DMS 273 treated with DMSO at 0.1 percent for 48 hours (cell line): ENCODE results near the gene TMEM135.
A peak's percentile ranks its signal among the peaks of the same experiment; 100 is the strongest.
"Not testable (repeated sequence)": the region's sequence is repeated elsewhere in the genome, so short reads cannot be mapped to it uniquely, and the experiment has no call there.

ENCODE experiments used
- DNase-seq: peaks from one replicate; lab custom pipeline; 2025; lab: John Stamatoyannopoulos, UW

TMEM135 gene

DNA sequence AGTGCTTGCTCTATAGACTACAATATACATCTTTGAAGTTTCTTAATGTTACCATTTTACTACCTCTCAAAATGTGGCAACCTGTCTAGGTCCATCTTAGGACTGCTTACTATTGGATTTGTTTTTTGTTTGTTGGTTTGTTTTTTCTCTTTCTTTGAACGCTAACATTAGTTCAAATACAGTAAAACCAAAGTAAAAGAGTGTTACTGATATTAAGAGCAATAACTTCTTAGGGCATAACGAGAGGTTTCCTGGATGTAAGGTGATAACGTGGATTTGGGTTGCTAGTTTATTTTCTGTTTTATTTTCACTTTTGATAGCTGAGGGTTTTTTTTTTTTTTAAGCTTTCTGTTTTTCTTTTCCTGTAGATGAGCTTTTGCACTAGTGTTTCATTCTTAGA, 43.6 kb downstream of the TMEM135 start:
- no peak for DNase-seq

DNA sequence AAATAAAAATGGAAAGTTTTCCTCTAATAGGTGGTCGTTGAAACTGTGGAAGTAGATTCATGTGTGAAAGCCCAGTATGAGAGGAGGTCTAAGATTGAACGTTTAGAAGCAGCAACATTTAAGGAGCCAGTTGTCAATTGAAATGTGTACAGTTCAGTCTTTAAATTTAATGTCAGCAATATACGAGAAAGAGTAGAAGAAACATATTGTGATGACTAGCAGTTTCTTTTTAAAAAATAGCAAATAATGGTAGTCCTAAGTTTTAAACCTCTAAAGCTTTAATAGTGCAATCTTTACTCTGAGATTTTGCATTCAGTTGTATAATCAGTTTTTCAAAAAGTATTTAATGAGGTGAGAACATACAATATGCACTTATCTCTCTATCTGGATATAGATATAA, 44.9 kb downstream of the TMEM135 start:
- no peak for DNase-seq

DNA sequence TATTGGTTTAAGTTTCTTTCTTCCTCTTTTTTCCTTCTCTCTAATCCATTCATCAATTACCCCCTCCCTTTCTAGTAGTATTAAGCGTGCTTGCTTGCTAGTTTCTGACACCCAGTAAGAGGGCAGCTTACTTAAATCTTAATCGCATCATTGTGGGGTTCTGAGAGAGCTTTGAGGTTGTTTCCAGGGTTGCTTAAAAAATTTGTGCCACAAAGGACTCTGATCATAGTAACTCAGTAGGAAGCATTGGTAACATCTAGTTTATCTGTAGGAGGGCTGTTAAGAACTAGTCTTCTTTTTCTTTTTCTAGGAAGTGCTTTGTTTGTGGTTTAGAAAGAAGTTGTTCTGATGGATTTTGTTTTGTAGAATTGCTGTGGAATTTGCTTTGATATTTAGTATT, 45.3 kb downstream of the TMEM135 start:
- no peak for DNase-seq

- DNase-seq, result no peak
Measured at GRCh38 chr11:87092159-87092558, 54.4 kb downstream of the TMEM135 start.

DNA sequence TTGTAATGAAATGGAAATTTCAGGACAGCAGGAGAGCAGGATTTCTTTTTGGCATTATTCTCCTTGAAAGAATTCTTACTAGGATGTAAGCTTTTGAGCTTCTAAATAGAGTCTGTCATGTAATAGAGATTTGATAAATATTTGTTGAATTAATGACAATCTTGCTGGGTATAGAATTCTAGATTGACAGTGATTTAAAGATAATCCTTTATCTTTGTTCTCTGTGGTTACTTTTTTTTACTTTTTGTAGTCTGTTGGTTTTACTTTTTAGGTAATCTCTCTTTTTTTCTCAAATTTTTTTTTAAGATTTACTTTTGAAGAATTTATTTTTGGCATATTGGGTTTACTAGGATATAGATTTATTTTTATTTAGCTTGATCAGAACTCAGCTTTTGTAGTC, 54.8 kb downstream of the TMEM135 start:
- DNase-seq, result no peak

GRCh38 chr11:87097582-87097981, 59.8 kb downstream of the TMEM135 start:
- no peak for DNase-seq

- DNase-seq, result no peak
Measured at GRCh38 chr11:87101956-87102580, 64.3 kb downstream of the TMEM135 start.

DNA sequence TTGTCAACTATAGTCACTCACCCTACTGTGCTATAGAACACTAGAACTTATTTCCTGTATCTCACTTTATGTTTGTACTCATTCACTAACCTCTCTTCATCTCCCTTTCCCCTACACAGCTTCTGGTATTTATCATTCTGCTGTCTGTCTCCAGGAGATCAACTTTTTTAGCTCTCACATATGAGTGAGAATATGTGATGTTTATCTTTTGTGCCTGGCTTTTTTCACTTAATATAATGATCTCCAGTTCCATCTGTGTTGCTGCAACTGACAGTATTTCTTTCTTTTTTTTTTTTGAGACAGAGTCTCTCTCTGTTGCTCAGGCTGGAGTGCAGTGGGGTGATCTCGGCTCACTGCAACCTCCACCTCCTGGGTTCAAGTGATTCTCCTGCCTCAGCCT, 68.1 kb downstream of the TMEM135 start:
- not testable (repeated sequence) for DNase-seq

DNA sequence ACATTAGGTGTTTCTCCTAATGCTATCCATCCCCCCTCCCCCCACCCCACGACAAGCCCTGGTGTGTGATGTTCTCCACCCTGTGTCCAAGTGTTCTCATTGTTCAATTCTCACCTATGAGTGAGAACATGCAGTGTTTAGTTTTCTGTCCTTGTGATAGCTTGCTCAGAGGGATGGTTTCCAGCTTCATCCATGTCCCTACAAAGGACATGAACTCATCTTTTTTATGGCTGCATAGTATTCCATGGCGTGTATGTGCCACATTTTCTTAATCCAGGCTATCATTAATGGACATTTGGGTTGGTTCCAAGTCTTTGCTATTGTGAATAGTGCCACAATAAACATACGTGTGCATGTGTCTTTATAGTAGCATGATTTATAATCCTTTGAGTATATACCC, 69.6 kb downstream of the TMEM135 start:
- DNase-seq, result not testable (repeated sequence)

DNA sequence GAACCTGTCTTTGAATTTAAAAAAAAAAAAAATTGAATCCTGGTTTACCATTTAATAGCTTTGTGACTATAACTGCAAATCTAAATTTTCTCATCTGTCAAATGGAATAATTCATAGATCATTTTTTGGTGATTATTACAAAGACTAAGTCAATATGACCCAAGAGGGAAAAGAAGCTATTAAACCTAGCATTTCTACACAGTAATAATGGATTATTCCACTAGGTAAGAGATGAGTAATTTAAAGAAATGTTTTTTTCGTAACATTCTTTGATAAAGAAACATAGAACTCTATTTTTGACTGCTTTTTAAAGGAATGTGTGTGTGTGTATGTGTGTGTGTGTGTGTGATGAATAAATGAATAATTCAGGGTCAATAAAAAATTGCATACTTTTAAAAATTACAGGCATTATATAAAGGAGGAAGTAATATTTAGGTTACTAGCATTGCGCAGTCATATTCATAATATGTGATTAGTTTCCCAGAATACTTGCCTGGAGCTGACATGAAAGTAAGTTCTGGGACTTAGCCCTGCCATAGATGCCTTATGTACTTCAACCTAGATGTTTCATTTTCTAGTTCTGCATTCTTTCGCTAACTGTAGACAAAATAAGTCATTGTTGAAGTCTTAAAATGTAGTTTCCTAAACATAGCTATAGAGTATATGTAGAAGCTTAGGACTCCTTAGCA, 72.9 kb downstream of the TMEM135 start:
- no peak for DNase-seq

GRCh38 chr11:87114093-87114492, 76.4 kb downstream of the TMEM135 start:
- DNase-seq, result no peak

DNA sequence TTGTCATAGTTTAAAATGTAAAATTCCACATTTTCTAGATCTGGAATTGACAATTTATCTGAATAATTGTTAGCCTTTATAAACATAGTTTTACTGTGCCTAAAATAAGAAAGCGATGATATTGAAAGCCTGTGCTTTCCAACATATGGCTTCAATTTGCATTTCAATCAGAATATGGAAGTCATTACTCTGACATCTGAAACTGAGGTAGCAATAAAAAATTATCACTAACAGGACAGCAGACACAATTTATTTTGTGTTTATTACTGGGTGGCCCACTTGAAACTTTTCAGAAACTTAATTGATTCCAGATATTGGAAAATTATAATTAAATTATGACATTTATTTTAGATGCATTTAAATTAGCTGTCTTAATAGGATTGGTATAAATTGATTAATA, 78.5 kb downstream of the TMEM135 start:
- DNase-seq, result no peak

GRCh38 chr11:87120937-87121336, 83.2 kb downstream of the TMEM135 start:
- no peak for DNase-seq

DNA sequence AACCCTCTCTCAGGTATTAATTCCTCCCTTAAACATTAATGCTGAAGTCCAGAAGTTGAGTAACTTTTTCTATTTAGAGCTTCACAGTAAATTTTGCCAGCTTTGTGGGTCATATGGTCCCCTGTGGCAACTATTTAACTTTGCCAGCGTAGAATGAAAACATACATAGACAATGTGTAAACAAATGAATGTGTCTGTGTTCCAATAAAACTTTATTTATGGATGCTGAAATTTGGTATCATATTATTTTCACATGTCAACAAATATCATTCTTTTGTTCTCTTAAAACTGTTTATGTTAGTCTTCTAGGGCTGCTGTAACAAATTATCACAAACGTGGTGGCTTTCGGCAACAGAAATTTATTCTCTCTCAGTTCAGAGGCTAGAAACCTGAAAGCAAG, 85.1 kb downstream of the TMEM135 start:
- DNase-seq, result no peak

GRCh38 chr11:87125257-87125656, 87.5 kb downstream of the TMEM135 start:
- no peak for DNase-seq

- DNase-seq, result no peak
Measured at GRCh38 chr11:87127101-87127500, 89.4 kb downstream of the TMEM135 start.

- no peak for DNase-seq
Measured at GRCh38 chr11:87128372-87128771, 90.6 kb downstream of the TMEM135 start.

- no peak for DNase-seq
Measured at GRCh38 chr11:87134524-87135106, 96.9 kb downstream of the TMEM135 start.

- DNase-seq, result no peak
Measured at GRCh38 chr11:87136236-87136635, 98.5 kb downstream of the TMEM135 start.

DNA sequence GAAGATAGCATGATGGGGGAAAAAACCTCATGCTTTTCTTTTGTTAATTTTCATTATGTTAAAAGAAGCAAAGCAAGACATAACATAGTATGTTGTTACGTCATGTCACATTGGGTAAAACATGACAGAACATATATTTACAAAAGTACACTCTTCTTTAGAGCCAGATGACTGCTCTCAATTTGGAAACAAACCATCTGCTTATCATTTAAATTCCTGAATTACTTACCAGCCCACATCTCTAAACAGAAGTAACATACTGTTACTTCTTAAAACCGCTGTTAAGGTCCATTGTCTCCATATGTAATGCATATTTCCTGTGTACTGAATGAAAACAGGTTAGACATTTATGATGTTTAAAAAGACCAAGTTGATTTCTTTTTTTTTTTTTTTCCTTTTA, 100.0 kb downstream of the TMEM135 start:
- DNase-seq, result peak; percentile 0

- DNase-seq, result no peak
Measured at GRCh38 chr11:87139475-87139874, 101.7 kb downstream of the TMEM135 start.

- no peak for DNase-seq
Measured at GRCh38 chr11:87141322-87141721, 103.6 kb downstream of the TMEM135 start.

DNA sequence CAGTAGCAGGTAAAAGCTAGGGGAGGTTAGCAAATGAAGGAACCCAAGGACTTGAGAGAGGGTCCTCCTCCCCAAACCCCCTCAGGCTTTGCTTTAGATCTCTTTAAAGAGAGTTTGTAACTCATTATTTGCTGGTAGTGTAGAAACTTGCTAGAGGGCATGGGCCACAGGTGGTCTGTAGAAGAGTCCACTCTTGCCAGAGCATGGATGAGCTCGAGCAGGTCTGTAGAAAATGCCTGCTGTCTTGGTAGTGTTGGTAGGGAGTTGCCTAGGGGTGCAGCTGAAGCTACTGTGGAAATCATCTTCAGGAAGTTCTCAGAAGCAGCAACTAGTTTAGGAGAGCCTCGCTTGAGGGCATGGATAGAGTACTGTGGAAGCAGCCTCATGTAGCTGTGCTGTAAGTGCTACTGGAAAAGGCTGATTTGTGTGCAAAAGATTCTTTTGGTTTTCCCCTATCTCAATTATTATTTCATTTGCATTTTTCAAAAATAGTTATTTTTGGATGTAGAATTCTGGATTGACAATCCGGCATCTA, 104.3 kb downstream of the TMEM135 start:
- no peak for DNase-seq
